GM12801 (cell line): ENCODE data around the gene MSX1.

Experiments
- TF ChIP-seq, protein P1 (sequence below): IDR thresholded peaks from one replicate; pipeline ENCODE4 v1.5.1; 2011; ENCODE audit warnings: control low read depth; ENCODE audit not compliant: insufficient read length; ENCODE audit errors: extremely low read depth

MSX1 gene

GRCh38 chr4:4851081-4851480, 8.4 kb upstream of the MSX1 start:
- TF ChIP-seq, protein P1, sequence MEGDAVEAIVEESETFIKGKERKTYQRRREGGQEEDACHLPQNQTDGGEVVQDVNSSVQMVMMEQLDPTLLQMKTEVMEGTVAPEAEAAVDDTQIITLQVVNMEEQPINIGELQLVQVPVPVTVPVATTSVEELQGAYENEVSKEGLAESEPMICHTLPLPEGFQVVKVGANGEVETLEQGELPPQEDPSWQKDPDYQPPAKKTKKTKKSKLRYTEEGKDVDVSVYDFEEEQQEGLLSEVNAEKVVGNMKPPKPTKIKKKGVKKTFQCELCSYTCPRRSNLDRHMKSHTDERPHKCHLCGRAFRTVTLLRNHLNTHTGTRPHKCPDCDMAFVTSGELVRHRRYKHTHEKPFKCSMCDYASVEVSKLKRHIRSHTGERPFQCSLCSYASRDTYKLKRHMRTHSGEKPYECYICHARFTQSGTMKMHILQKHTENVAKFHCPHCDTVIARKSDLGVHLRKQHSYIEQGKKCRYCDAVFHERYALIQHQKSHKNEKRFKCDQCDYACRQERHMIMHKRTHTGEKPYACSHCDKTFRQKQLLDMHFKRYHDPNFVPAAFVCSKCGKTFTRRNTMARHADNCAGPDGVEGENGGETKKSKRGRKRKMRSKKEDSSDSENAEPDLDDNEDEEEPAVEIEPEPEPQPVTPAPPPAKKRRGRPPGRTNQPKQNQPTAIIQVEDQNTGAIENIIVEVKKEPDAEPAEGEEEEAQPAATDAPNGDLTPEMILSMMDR = no peak

DNA sequence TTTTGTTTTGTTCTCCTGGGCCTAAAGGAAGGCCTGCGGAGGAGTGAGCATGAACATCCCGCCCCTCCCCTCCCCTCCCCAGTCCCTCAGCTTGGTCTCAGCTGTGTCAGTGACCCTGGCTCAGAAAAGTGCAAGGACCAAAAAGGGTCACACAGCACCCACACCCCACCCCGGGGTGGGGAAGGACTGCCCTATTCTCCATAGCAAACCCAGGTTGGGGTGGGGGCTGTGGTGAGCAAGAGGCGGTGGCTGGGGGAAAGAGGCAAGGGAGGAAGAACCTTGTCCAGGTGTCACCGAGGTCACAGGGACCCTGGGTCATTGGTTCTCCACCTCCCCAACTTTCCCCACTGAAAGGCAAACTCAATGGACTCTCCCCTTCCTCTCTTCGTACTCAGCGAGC, 7.6 kb upstream of the MSX1 start:
- TF ChIP-seq, protein P1 = no peak

GRCh38 chr4:4852591-4853362, 6.7 kb upstream of the MSX1 start:
- TF ChIP-seq, protein P1 = no peak

- TF ChIP-seq, protein P1 = no peak
Observed at GRCh38 chr4:4853371-4853823, 6.1 kb upstream of the MSX1 start.

- TF ChIP-seq, protein P1 = no peak
Observed at GRCh38 chr4:4853921-4854648, 5.4 kb upstream of the MSX1 start.

DNA sequence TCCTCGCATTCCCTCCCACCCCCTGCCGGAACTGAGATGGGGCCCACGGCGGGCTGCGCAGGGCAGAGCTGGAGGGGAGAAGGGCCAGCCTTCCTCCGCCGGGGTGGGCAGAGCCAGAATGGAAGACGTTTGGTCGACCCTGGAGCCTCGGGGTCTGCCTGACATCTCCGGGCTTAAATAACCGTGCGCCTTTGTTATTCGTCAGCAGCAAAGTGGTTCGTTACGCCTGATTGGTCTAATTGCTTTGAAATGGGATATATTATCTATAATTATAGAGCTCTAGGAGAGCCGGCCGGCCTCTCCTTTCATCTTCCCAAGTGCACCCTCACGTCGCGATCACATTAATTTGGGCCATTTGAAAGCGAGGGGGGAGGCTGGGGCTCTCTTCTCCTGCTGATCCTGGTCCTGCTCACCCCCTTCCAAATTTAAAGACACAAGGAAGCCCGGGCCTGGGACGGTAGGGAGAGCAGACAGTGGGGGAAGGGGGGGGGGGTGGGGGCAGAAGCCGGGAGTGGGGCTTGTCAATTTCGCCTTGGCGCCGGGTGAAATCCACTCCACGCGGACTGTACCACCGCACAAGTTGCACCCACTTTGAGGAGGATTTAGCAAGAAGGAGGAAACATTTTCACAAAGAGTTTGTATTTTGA, 4.7 kb upstream of the MSX1 start:
- TF ChIP-seq, protein P1 = no peak
